ENCODE results near the gene YBX2.

DNA sequence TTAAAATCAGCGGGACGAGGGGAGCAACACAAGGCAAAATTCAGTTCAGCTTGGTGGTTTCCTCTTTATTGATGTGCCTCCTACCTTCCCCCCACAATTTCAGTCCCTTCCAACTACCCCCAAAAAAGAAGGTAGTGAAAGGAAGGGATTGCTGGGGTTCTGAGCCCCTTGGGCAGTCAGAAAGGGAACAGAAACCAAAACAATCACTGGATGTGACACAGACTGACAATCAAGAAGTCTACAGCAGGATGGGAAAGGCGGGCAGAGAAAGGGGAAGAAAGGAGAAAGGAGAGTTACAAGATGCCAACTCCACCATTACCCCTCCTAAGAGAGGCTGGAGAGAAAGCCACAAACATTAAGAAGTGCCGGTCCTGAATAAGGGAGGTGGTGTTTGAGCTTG, 54.1 kb downstream of the YBX2 start:
- TF ChIP-seq CTCF (IDR thresholded peaks at IDR 0.05) (no peak), EZH2 (IDR thresholded peaks at IDR 0.05; ENCODE audit: borderline replicate concordance, insufficient read depth, low read depth, low read length, poor library complexity, severe bottlenecking) (no peak)

Measured in B cell (primary cell).